DOHH2 (cell line): ENCODE data around the gene PAMR1.

Experiments used
- EZH2phosphoT487 ChIP-seq: fragments of 200-600 bp; sonication (generic); IDR thresholded peaks from 2 replicates; pipeline ENCODE4 v1.6.1; 2017; ENCODE audit warnings: borderline replicate concordance, mild to moderate bottlenecking, antibody characterized with exemption, low read length, moderate library complexity, mixed read lengths
- TF ChIP-seq, protein P1 (sequence below): fragments of 200-600 bp; sonication (generic); IDR thresholded peaks from one replicate; pipeline ENCODE4 v1.5.1; 2014; ENCODE audit warnings: antibody characterized with exemption, mild to moderate bottlenecking, low read depth, low read length; ENCODE audit not compliant: poor library complexity, severe bottlenecking

DNA sequence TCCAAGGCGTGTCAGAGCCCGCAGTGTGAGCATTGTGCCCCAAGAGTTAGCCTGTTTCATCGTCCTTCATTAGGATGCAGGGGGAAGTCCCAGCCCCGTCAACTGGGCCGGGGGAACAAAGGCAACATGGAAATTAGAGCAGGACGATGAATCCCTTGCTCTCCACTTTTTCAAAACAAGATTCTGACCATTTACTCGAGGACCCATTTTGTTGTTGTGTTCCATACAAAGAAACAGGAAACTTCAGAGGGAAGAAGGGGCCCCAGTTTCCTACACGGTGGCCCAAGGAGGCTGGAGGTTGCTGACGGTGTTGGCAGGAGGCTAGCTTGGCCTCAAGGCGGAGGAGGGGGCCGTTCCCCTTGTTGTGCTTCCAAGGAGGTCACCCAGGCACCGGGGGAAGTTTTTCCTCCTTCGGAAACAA, 62.1 kb downstream of the PAMR1 start:
- TF ChIP-seq, protein P1, sequence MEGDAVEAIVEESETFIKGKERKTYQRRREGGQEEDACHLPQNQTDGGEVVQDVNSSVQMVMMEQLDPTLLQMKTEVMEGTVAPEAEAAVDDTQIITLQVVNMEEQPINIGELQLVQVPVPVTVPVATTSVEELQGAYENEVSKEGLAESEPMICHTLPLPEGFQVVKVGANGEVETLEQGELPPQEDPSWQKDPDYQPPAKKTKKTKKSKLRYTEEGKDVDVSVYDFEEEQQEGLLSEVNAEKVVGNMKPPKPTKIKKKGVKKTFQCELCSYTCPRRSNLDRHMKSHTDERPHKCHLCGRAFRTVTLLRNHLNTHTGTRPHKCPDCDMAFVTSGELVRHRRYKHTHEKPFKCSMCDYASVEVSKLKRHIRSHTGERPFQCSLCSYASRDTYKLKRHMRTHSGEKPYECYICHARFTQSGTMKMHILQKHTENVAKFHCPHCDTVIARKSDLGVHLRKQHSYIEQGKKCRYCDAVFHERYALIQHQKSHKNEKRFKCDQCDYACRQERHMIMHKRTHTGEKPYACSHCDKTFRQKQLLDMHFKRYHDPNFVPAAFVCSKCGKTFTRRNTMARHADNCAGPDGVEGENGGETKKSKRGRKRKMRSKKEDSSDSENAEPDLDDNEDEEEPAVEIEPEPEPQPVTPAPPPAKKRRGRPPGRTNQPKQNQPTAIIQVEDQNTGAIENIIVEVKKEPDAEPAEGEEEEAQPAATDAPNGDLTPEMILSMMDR, result no peak
- TF ChIP-seq EZH2phosphoT487, result no peak
